HG03159 (cell line): Measurements from ENCODE around the gene BIN1.

Experiments
- ATAC-seq: cut with Tn5 transposase; IDR thresholded peaks from one replicate; pipeline ENCODE4 v1.9.1; 2021; ENCODE audit warnings: mild to moderate bottlenecking, moderate library complexity; ENCODE audit not compliant: unreplicated experiment

Gene BIN1

DNA sequence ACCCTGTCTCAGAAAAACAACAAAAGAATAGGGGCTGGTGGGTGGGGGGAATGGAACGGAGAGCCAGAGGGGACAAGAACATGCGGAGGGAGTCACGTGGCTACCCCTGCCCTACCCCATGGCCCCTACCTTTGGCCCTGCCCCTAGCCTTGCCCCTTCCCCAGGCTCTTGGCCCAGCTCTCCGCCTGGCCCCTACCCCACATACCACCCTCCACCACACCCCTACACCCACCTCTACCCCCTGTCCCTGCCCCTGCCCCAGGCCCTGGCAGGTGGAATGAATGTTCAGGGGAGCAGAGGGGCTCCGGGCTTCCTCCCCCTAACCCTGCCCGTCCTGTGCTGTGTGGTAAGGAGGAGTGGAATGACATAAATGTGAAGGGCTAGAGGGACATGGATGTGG lies 15.1 kb downstream of the BIN1 start:
- no peak for ATAC-seq

DNA sequence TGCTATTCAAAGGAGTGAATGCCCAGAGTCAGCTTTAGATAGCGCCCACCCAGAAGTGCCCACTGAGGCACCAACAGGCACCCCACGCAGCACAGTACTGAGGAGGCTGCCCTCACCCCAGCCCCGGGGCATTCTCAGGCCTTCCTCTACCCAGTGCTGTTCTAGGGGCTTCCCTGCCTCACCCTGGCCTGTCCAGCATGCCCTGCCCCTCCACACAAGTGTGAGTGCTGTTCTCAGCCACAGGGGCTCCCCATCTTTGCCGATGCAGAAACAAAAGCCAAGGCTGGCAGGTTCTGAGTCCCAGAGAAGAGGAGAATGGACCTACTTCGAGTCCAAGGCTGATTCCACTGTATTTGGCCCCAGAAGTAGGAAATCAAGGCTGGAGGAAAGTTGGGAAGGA lies 15.8 kb downstream of the BIN1 start:
- no peak for ATAC-seq

DNA sequence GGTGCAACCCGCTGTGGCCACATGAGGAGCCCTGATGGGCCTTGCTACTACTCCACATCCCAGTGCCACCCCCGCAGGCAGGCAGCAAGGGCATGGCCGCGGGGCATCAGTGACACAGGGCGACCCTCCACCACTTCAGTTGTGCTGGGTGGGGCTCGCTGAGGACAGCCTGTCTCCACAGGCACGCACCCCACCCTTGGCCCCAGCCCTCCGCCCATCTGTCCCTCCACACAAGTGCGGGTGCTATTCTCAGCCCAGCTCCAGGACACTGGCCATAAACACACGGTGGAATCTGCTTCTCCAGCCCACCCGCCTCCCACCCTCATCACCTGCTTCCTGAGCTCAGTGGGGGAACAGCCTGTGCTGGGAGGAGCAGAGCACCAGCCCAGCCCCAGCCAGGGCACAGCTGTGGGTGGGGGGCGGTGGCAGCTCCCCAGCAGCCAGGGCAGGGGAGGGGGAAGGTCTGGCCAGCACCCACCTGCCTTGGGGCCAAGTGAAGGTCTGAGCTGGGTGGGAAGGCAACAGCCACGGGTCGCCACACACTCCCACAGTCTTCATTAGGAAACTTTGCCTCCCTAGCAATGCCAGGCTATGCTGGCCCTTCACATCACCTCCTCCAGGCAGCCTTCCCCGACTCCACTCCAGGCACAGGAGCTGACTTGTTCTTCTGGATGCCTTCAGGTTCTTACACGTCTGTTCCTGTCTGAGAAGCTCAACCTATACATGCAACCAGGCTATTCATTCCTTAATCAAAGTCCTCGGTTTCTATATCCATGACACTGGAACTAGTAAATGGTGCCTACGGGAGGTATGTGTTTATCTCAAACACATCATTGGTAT lies 16.5 kb downstream of the BIN1 start:
- no peak for ATAC-seq

DNA sequence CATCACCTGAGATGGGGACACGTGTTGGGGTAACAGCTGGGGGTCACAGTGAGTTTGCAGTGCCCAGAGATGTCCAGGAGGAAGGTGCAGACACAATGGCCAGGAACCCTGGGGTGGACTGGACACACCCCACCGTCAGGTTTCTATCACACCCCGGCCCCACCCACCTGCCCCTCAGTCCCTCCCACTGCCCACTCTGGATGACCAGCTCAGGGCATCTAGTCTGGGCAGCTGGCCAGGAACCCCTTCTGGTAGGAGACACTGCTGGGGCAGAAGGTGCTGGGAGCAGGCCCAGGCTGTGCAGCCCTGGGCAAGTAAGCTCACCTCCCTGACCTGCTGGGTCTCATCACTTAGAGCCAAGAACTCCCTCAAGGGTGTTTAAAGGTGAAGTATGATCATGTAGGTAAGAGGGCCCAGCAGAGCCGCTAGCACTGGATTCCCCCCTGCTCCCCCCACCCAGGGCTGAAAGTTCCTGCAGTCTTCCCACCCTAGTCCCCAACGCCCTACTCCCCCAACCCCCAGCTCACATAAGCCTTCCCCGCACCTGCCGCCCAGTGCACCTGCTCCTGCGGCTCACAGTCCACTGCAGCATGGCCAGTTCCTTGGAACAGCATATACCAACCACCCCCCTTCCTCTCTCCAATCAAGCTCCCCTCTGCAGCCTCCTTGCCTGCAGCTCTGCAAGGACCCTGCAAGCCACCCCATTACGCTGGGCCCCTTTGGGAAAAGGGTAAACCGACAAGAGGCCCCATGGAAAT lies 17.3 kb downstream of the BIN1 start:
- no peak for ATAC-seq

DNA sequence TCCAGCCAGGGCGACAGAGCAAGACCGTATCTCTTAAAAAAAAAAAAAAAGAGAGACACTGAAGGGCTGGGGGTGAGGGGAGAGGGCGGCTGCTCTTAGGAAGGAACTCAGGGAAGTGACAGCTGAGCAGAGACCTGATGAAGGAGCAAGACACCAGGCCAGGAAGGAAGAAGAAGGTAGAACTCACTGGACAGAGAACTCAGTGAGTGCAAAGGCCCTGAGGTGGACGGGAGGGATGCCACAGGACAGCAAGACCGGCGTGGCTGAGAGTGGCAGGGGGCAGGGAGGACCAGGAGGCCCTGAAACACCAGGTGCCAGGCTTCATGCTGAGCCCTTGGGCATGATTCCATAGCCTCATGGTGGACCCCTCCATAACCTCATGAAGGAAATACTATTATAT lies 18.2 kb downstream of the BIN1 start:
- ATAC-seq, result no peak

GRCh38 chr2:127087791-127088495 lies 19.0 kb downstream of the BIN1 start:
- ATAC-seq, result no peak

- peak; percentile 51 for ATAC-seq
Measured at GRCh38 chr2:127086990-127087790, 19.8 kb downstream of the BIN1 start.

DNA sequence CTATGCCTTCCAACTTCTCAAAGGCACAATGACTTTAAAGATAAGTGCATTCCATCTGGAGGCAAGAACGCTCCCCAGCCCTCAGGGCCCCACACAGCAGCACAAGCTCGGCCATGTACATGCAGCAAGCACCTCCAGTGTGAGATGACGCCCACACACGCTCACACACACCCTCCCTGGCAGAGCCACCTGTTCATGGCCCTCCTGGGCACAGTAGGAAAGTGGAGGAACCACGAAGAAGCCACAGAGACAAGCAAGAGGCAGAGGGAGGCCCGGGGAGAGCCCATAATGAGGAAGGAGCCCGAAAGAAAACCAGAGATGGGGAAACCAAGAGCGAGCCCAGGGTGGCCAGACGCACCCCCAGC lies 21.7 kb downstream of the BIN1 start:
- no peak for ATAC-seq

DNA sequence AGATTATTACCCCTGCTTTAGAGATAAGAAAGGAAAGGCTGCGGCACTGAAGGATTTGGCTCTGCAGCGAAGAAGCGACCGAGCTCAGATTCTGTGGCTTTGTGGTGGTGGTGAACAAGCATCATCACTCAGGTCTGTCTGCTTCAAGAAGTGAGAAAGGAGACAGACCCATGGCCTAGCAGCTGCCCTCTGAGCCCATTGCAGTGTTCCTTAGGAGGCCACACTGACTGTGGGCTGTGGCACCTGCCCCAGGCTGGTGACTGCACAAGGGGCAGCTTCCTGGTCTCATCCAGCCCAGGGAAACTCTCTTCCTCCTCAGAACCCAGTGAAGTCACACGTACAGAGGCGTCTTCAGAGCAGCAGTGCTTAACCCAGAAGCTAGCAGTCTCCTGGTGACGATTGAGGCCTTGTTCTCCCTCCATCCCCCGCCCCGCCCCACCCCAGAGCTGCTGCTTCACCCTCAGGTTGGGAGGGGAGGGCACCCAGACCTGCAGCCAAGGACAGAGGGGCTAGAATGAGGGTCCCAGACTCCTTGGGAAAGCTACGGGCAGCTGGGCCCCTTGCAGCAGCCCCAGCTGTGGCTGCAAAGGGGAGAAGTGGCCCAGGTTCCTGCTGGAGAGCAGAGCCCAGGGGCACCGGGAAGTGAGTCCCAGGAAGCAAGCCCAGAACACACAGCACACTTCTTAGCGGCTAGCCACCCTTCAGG lies 22.2 kb downstream of the BIN1 start:
- no peak for ATAC-seq

DNA sequence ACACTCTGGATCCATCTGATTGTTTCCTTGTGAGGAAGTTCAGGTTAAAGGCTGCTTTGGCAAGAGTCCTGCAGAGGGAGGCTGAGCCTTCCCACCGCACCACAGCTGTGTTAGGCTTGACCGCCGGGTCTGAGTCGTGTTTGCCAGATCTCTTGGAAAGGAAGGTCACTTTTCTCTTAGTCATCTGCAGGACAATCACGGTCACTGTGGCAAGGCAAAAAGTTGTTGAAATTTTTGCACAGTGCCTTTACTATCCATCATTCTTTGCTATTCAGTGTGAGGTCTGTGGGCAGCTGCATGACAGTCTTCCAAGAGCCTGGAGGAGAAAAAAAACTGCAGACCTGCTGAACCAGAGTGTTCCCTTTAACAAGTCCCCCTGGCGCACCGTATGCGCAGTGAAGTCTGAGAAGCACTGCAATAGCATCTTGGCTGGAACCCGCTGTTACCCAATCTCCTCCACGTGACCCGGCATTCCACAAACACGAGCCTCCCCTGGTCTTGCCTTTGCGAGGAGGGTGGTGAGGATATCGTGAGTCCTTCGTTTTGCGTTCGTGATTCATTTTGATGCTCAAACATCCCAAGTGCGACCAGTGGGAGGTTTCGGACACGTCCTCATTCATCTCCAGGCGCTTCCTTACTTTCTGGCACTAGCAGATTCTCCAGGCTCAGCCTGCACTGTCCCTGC lies 23.0 kb downstream of the BIN1 start:
- no peak for ATAC-seq

DNA sequence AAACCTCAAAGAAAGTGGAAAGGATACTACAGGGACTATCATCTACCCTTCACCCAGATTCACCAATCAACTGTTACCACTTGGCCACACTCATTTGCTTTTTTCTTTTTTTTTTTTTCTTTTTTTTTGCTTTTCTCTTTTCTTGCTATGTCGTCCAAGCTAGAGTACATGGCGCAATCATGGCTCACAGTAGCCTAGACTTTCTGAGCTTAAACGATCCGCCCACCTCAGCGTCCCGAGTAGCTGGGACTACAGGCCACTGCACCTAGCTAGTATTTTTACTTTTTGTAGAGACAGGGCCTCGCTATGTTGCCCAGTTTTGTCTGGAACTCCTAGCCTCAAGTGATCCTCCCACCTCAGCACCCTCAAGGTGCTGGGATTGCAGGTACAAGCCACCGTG lies 24.0 kb downstream of the BIN1 start:
- ATAC-seq, result no peak

DNA sequence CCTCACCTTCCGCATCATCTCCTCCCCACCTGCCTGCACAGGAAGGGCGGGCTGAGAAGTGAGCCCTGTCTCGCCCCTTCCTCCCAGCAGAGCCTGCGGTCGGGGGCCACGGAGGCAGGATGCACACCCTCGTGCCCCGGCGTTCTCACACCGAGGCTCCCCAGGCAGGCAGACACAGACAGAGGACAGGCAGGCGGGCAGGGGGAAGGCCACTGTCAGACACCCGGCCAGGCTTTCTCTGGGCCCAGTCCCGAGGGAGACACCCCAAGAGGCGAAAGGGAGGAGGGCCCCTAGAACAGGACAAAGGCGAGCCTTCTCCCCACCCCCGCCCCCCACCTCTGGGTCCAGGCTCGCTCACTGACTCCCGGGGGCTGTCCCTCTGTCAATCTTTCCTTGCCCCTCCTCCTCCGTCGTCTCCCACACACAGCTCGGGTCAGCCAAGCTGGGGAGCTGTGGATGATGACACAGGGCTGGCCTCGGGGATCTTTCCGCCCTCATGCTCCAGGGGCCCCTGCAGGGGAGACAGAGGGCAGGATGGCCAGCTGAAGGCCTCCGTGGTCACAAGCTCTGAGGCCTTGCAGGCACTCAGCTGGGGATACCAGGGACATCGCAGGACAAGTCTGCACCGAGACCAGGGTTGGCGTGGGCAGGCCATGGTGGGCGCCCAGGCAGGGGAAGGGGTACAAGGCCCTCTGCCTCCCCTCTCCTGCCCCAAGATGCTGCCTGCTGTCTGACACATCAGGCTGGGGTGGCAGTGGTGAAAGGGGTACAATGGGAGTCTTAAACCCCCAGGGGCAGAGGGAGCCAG lies 24.9 kb downstream of the BIN1 start:
- ATAC-seq, result peak; percentile 60

DNA sequence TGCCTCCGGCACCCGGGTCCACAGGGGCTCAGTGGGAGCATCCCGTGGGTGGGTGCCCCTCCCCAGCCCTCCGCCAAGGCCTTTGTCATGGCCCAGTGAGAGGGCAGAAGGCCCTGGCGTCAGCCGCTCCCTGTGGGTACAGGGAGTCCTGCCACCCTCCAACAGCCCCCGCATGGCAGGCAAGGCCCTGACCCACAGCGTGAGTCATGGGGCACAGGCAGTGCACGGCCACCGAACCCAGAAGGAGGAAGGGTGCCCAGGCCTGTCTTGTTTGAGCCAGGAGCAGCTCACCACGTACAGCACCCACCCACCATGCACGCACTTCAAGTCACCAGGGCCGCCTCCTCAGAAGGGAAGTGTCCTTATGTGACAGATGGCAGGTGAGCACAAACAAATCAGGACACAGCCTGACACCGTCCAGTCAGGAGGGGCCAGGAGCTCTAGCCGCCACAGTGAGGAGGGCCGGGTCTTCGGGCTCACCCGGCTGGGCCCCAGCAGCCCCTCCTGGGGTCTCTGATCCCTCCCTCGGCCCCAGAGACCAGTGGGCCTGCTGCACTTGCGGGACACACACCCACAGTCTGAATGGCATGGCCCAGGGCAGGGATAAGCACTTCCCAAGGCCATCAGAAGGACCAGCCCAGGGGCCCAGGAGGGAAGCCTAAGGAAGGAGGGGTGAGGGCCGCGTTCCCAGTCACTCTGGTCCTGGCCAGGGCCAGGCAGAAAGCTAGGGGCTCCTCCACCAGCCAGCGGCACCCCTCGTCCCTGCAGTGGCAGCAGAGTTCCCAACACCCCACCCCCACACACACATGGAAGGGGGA lies 25.8 kb downstream of the BIN1 start:
- ATAC-seq, result peak; percentile 41

DNA sequence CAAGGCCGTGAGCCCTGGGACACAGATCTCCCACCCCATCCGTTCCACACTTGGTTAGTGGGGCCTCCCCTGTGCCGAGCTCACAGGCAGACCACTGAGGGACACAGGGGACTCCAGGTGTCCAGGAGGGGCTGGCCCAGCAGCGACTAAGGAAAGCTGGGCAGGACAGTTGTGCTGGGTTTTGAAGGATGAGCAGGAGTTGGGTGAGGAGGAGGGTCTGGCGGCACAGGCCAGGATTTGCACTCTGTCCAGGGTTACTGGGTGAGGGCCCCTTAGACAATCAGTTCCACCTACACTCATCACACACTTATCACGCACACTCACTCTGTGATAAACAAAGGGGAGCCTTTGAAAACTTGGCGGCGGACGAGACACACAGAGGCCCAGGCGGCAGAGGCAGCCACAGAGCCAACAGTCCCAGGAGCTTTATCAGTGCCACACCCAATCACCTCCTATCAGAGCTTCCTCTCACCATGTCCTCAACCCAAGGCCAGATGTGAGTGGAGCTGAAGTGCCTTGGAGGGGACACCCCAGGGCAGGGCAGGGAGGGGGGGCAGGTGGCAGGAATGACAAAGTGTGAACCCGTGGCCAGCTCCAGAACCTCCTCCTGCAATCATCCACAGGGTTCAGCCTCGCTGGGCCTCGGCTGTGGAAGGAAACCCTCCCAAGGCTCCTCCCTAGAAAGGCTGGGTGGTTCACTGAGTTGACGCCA lies 26.6 kb downstream of the BIN1 start:
- ATAC-seq, result no peak

DNA sequence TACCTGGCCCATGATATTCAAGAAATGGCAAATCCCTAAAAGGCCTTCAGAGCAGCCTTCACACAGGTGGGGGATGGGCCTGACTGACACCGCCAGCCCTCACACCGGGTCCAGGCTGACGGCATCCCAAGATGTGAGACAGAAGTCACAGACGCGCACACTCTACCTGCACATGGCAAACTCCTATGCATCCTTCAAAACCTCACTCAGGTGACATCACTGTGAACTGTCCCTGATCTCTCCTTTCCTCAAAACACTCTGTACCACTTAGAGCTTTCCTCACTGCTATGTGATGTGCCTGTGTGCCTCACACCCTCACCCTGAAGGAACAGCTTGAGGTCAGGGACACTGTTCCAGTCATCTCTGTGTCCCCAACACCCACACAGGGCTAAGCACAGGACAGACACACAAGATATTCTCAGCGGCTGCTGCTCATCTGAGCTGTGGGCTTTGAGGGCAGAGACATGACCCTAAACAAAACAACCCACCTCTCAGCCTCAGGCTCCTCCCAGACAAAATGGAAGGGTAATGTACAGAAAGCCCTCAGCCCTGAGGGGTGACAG lies 27.5 kb downstream of the BIN1 start:
- ATAC-seq, result no peak

GRCh38 chr2:127078666-127079270 lies 28.2 kb downstream of the BIN1 start:
- ATAC-seq, result no peak

DNA sequence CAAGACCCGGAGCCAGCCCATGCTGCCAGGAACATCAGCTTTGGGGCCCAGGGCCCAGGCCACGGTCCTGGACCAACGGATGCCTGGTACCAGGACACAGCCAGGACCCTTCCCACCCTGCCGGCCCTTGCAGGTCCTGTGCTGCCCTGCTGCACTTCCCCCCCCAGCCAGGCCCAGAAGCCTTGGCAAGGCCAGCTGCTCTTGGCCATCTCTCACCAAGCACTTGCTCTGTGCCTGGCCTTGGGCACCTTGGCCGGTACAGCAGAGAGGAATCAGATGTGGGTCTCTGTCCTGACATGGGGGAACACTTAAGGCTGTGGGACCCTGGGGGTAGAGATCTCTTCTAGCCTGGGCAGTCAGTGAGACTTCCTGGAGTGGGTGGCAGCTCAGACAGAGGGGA lies 28.9 kb downstream of the BIN1 start:
- ATAC-seq, result no peak
